Middle frontal gyrus (tissue), 1 donor: ENCODE data around the gene S100B.
"Not testable (repeated sequence)": the region's sequence is repeated elsewhere in the genome, so short reads cannot be mapped to it uniquely, and the experiment has no call there.

Source experiments
- DNase-seq: peaks from one replicate; pipeline ENCODE4 v3.0.0-alpha.2; 2015; ENCODE audit warnings: low spot score; ENCODE audit errors: extremely low spot score

The S100B gene

DNA sequence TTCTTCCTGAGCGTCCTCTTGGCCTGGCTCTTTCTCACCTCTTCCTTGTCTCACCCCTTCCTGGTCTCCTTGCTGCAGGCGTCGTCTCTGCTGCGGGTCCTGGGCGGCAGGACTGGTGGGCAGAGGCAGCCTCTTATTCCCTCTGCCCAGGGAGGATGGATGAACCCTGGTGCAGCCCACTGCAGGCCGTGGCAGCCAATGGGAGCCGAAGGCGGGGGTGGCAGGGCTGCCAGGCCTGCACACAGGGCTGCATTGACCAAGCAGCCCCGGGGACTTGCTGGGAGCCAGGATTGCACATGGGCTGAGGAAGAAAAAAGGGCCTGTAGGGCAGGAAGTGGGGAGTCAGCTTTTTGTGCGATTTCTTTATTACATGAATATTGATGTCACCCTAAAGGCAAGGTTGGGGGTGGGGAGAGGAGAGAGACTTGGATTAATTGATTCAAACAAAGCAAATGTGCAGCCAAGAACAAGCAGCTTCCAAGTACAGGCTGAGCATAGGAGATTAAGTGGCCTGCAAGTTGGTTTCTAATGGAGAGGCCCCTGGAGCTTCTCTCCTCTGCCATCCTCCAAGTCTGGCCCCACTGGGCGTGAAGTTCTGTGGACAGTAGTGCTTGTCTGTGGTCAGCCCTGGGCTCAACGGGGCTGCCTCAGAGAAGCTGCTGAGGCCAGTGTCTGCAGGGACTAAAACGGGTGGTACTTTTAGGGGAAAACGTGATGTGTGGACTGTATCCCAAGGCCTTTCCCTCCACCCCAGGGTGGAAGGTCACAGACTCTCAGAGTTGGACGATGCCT lies at the start of gene S100B:
Gene S100B, minus strand, starts transcription at position 108 of the 792 bp plus-strand sequence. CDS start 2,667 bp downstream, outside the sequence.
- peak; percentile 74 for DNase-seq

DNA sequence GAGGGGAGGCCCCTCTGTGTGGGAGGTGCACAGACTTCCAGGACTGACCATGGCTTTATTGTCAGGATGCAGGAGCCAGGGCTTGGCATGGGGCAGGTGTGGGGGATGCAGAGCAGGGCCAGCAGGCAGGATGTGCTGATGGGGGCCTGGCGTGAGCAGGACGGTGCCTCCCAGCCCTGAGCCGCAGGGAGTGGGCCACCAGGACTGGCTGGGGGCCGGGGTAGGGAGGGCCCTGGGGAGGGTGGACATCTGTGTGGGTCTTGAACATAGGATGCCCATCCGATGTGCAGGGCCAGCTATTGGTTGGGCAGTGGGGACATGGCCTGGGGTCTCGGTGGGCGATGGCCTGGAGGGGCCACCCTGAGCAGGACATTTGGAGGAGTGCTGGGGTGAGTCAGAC lies 46.2 kb upstream of the S100B start:
- DNase-seq = no peak

DNA sequence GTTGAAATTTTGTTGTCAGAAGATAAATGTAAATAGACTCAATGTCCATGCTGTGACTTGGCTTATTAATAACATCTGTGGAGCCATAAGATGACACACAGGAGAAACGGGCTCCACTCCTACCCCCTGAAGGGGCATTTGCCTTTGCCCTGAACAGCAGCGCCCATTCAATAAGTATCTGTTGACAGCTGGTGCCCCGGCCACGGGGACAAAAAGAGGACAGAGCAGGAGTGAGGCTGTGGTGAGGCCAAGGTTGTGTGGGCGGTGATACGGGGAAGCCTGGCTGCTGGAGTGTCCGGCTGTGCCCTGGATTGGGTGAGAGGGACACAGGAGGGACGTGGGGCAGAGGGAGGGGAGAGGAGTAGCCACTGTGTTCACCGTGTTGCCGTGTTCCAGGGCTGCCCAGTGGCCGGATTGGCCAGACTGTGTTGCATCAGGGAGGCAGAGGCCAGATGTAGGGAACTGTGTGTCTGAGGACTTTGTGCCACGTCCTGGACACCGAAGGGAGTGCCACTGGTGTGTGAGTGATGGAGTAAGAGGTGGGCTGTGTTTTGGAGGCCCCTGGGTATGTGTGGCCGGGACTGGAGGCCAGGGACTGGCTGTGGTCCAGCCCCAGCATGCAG lies 45.7 kb upstream of the S100B start:
- DNase-seq = no peak

DNA sequence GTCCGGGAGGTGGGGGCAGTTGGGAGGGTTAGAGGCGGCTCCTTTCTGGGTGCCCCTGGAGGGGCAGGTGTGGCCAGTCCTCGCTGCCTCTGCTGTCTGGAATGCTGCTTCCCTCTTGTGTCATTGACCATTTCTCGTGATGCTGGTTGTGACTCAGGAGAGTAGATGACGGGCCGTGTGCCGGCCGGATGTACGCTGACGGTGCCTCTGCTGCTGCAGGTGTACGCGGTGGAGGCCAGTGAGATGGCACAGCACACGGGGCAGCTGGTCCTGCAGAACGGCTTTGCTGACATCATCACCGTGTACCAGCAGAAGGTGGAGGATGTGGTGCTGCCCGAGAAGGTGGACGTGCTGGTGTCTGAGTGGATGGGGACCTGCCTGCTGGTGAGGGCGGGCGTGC lies 44.5 kb upstream of the S100B start:
- no peak for DNase-seq

DNA sequence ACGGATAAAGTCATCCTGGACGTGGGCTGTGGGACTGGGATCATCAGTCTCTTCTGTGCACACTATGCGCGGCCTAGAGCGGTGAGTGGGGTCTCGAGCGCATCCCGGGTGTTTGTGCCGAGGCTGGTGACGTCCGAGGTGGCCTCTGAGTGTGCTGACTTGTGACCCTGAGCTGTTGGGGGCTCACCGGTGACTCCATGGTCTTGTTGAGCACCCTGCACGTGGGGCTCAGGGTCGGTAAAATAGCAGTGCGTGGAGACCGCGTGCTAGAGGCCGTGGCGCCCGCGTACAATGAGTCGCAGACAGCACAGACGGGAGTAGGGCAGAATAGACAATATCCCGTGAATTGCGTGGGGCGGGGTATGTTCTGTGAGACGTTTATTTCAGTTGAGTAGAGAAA lies 43.7 kb upstream of the S100B start:
- DNase-seq = no peak

DNA sequence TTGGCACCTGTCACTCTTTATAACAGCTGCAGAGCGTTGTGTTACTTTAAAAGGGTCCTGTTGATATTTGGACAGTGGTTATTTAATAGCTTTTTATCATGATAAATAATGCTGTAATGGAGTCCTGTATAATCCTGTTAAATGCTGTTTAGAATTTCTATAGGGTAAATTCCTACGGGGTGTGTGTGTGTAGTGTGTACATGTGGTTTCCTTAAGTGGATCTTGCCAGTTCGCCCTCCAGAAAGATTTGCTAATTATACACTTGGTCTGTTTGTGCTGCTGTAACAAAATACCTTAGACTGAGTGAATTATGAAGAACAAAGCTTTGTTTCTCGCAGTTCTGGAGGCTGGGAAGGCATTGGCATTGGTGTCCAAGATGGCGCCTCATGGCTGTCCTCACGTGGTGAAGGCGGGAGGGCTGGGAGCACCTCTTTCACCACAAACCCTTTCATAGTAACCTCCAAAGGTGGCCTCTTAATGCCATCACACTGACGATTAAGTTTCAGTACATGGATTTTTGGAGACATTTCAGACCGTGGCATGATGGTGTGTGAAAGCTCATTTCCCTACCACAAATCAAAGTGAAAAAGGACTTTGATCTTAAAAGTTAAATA lies 41.8 kb upstream of the S100B start:
- DNase-seq = no peak

DNA sequence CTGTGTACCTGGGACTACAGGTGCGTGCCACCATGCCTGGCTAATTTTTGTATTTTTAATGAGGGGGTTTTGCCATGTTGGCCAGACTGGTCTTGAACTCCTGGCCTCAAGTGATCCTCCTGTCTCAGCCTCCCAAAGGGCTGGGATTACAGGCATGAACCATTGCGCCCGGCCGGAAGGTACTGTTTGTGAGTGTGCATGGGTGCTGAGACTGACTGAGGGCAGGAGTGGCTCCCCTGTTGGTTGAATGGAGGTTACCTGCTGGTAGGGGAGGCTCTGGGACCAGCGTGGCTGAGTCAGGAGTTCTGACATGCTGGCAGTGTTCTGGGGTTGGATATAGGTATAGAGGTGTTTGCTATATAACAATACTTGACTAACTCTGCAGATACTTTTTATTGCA lies 41.0 kb upstream of the S100B start:
- no peak for DNase-seq

DNA sequence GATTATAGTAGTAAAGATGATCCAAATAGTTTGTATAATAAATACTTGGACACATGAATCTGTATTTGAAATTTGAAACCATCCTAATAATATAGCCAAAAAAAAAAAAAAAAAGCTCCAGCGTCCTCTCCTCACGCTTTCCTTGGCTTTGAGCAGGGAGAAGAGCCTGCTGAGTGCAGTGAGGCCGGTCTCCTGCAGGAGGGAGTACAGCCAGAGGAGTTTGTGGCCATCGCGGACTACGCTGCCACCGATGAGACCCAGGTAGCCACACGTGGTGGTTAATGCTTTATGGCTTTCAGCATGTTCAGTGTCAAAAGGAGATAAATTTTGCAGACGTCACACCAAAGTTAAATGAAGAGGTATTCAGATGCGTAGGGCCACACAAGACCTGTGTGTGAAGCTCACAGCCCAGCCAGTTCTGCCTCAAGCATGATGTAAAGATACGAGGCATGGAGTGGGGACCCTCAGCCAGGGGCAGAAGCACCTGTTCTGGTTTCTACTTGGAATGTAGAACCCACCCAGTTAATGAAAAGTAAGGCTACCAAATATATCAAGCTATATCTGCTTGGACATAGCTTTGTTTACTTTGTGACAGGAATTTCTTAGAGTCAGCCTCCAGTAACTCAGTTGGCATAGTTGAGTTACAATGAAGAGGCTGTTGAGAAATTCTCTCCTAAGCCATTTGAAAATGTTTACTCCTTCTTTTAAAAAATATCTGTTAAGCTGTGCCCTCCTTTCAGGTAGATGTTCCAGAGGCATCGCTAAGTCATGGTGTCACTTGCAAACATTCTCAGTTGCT lies 38.7 kb upstream of the S100B start:
- no peak for DNase-seq

DNA sequence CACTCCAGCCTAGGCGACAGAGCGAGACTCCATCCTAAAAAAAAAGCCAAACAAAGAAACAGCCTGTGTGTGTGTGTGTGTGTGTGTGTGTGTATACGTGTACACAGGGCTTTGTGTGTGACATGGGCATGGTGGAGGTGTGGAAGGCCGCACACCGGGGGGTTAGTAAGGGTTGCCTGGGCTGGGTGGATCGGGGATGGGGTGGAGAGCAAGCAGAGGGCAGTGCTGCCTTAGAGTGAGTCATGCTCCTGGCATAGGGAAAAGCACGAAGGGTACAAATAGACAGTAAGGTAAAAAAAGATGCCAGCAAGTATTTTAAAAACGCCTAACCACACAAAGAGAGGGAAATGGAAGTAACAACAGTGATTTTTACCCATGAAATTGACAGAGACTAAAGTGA lies 36.8 kb upstream of the S100B start:
- no peak for DNase-seq

DNA sequence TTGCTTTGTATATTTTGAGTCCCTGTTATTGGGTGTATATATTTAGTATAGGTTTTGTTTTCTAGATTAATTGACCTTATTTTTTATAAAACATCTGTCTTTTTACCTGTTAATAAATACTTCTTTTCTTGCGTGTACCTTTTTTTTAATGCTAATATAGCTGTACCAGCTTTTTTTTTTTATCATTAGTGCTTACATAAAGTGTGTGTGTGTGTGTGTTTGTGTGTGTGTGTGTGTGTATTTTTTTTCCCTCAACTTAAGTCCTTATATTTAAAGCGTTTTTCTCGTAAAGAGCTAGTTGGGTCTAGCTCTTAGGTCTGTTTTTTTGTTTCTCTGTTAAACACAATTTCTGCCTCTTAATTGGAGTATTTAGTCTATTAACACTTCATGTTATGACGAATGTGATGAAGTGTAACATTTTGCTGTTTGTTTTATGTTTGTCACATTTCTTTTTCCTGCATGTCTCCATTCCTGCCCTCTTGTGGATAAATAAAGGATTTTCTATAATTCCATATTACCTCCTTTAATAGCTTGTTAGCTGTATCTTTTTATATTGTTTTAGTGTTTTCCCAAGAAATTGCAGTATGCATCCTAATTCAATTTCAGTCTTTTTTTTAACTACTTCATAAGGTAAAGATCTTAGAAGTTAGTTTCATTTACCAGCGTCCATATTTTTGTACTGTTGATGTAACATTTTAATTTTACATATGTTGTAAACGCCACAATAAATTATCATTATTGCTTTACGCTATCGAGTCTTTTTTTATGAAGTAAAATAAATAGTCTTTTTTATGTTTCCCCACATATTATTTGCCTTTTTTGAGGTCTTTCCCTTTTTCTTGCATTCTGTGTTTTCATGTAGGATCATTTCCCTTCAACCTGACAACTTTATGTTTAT lies 34.9 kb upstream of the S100B start:
- DNase-seq = no peak

DNA sequence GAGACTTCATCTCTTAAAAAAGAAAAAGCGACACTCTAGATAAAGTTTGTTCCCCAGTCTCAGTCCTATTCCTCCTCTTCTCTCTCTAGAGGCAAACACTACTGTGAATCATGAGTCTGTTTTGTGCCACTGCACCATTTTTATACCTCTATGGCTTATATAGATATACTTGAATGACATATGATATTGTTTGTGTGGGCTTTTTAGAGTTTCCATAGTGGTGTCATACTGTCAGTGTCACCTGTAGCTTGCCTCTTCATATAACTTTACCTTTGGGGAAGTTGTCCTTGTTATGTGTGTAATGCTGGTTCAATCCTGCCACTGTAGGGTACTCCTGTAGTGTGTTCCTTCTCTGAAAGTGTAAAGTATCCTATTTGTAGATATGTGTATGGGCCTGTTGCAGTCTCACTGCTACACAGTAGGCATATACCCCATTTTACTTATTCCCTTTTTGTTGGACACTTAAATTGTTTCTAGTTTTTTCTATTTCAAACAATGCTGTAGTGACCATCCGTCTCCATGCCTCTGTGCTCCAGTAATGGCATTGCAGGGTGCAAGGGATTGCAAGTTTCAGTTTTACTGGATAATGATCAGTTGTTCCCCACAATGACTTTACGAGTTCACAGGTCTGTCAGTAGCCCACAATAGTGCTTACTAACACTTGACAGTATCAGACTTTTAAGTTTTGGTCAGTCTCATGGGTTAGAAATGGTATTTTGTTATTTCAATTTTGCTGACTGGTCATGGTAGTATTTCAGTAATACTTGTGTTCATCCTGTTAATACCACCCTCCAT lies 33.3 kb upstream of the S100B start:
- no peak for DNase-seq

DNA sequence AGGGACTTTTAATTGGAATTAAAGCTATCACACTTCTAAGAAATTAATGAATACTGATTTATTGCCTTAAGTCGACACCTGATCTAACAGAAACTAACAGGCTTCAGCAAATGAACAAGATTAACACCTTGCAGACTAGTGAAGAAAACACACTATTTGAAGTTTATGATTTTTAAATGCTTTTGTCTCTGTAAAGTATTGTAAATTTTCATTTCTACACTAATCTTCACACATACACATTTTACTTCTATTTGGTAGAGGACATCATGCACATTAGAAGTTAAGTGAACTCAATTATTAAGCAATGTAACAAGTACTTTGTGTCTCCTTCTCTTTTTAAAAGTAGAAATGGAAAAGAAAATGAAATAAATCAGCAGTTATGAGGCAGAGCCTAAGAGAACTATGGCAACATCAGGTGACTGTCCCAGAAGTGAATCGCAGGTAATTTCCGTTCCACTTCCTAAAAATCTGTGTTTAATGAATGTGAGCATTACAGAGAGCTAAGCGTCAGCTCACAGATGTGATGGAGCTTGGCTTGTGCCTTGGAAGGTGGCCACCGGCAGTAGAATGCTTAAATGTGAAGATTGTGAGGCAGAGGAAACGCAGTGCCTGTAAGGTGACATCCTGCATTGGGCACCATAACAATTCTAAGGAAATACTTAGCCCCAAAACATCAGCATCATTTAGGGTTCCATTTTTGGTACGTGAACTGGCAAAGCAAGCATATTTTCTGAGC lies 31.8 kb upstream of the S100B start:
- no peak for DNase-seq

DNA sequence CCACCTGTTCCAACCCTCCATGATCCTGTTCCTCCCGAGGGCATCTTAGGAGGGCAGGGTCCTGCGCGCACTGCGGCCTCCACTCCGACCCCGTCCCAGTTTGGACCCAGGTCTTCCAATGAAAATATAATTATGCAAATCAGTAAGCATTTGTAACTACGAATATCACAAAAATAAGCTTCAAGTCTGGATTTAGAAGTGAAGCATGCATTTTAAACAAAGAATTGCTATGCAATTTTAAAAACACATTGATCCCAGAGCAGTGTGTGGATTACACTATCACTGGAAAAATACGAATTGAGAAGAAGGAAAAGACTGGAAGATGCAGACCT lies 31.3 kb upstream of the S100B start:
- DNase-seq = no peak

DNA sequence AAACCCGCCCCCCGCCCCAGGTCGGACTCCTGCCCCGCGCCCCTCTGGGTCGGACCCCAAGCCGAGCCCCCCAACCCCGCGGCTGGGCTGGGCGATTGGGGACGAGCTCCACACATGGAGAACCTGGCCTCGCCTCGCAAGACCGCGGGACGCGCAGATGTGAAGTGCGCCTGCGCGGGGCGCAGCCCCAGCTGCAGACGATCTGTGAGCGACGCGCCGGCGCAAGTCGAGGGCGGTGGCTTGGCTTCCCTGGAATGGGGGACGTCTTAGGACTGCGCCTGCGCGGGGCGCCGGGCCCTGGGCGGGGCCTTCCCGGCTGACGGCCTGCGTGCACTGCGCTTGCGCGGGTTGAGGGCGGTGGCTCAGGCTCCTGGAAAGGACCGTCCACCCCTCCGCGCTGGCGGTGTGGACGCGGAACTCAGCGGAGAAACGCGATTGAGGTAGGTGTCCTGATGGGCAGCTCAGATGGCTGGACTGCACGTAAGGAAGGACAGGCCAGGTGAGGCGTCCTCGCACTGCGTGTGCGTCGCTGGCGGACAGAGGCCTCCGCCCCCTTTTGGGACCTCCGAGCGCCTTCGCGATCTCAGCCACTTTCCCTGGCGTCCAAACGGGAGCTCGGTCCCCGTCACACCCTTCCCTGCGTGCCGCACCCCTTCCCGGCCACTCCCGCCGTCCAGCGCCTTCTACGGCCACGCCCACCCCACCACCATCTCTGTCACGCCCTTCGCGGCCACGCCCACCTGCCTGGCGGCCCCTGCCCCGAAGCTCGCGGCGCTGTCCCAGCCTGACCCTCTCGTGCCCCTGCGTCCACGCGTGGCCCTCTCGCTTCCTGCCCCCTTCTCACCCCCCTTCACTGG lies 30.7 kb upstream of the S100B start, which contains the start of gene PRMT2:
Gene PRMT2, plus strand, starts transcription at position 351 of the 857 bp plus-strand sequence. CDS start 1,278 bp downstream, outside the sequence.
- peak; percentile 96 for DNase-seq

DNA sequence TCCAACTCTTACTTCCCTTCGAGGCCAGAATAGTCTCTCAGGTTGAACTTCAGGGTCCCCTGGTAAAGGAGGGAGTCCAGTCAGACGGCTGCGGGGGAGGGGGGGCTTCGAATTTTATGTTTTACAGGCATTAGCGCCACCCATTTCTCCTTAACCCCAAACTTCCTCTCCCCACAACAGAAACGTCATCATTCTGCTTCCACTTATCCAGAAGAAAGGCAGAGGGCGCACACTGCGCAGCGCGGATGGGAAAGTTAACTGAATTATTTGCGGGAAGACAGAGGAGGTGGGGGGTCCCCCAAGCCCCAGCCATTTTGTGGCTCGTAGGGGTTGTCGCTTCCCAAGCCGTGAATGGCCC lies 30.1 kb upstream of the S100B start:
- DNase-seq = peak; percentile 51

DNA sequence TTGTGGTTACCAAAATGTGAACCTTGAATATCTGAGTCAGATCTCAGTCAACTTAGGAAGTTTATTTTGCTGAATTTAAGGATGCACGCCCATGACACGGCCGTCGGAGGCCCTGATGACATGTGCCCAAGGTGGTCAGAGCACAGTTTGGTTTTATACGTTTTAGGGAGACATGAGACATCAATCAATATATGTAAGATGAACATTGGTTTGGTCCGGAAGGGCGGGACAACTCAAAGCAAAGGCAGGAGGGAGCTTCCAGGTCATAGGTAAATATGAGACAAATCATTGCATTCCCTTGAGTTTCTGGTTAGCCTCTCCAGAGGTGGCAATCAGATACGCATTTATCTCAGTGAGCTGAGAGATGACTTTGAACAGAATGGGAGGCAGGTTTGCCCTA lies 29.5 kb upstream of the S100B start:
- DNase-seq = no peak

DNA sequence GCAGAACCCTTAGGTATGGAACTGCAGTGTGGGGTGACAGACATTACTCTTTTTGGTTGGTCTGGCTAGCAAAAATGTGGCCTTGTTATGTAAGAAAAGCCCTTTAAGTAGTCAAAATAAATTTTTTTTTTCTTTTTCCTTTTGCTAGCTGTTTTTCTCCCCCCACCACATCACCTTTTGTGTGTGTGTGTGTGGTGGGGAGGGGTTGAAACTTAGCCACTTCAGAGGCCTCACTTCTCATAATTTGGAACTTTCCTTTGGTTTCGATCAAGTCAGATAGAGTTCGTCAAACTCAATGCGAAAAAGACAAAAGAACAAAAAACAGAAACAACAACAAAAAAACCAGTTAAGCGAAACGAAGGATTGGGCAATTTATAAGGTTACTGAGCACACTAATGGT lies 28.7 kb upstream of the S100B start:
- no peak for DNase-seq

DNA sequence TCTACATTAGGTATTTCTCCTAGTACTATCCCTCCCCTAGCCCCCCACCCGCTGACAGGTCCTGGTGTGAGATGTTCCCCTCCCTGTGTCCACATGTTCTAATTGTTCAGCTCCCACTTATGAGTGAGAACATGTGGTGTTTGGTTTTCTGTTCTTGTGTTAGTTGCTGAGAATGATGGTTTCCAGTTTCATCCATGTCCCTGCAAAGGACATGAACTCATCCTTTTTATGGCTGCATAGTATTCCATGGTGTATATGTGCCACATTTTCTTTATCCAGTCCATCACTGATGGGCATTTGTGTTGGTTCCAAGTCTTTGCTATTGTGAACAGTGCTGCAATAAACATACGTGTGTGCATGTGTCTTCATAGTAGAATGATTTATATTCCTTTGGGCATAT lies 26.0 kb upstream of the S100B start:
- not testable (repeated sequence) for DNase-seq
